HepG2 (cell line): ENCODE measurements around the gene DDX28. TPM values are rescaled to one million over a fixed set of nuclear protein-coding genes. Genes with fewer than 3 reads are reported as not detected.
"Not testable (repeated sequence)": the region's sequence is repeated elsewhere in the genome, so short reads cannot be mapped to it uniquely, and the experiment has no call there.

ENCODE experiments used
- ATAC-seq: fragments of 200-7000 bp; cut with Tn5 transposase; 3 replicates; pipeline ENCODE4 v1.9.1; 2020; ENCODE audit warnings: mild to moderate bottlenecking, moderate library complexity
- BruUV-seq: library from RNA; stranded (reverse); fragments of 400-500 nt; replicated peaks from 2 replicates; lab custom pipeline; 2021; lab: Mats Ljungman, UMichigan
- CTCF ChIA-PET: fragments of 300-600 bp; formaldehyde crosslinking; extraction: SDS; loops from one replicate; lab custom pipeline; 2021; ENCODE audit warnings: low total read pairs, inconsistent platforms, low intra/inter-chr PET ratio; lab: Yijun Ruan, JAX
- POLR2A ChIA-PET: fragments of 350-600 bp; sonication (Branson Sonifier 250); formaldehyde crosslinking; loops from one replicate; lab custom pipeline; 2020; ENCODE audit warnings: antibody characterized with exemption, inconsistent platforms; lab: Yijun Ruan, JAX
- DNase-seq: peaks from one replicate; pipeline ENCODE4 v3.0.0-alpha.2; 2015; ENCODE audit warnings: low spot score
- FAIRE-seq: peaks from 3 replicates; lab custom pipeline; 2011; peaks lifted over from hg19 to GRCh38; lab: Jason Lieb, UNC
- H2AFZ ChIP-seq: one replicate; pipeline ENCODE4 v1.6.1; 2011; ENCODE audit warnings: low read length, inconsistent platforms
- H3K27ac ChIP-seq: fragments of 300-600 bp; 3 replicates; pipeline ENCODE4 v1.8.0; 2011; ENCODE audit warnings: mixed run types, mild to moderate bottlenecking, mixed read lengths, low read length, inconsistent platforms; ENCODE audit not compliant: insufficient read depth; ENCODE audit errors: extremely low read length
- H3K27me3 ChIP-seq, 2 experiments: fragments of 200-600 bp in 1 of 2; 2 replicates in 1 of 2; 3 replicates in 1 of 2; pipeline versions ENCODE4 v1.6.0 to v1.8.0; 2011; ENCODE audit warnings: low read length in 2 of 2, mild to moderate bottlenecking in 2 of 2, moderate library complexity in 2 of 2, inconsistent platforms in 1 of 2; ENCODE audit not compliant: insufficient read depth in 2 of 2, control insufficient read depth in 1 of 2
- H3K36me3 ChIP-seq, 2 experiments: fragments of 200-600 bp in 1 of 2; replicated peaks in 1 of 2; 2 replicates in 1 of 2; 3 replicates in 1 of 2; pipeline versions ENCODE4 v1.5.1 to v1.8.0; 2011; ENCODE audit warnings: low read length in 2 of 2, inconsistent platforms in 1 of 2; ENCODE audit not compliant: insufficient read depth in 2 of 2, control insufficient read depth in 1 of 2
- H3K4me1 ChIP-seq: 2 replicates; pipeline ENCODE4 v1.5.1; 2012; ENCODE audit warnings: low read length, inconsistent platforms; ENCODE audit not compliant: insufficient read depth
- H3K4me2 ChIP-seq: 2 replicates; pipeline ENCODE4 v1.6.0; 2011; ENCODE audit warnings: low read depth, low read length, inconsistent platforms
- H3K4me3 ChIP-seq, 3 experiments: fragments of 200-600 bp in 1 of 3; sonication (generic), shearing (Covaris generic) in 1 of 3; replicated peaks in 1 of 3; 2 replicates each; pipeline ENCODE4 v1.5.1; 2011 to 2016; ENCODE audit warnings: low read length in 3 of 3, inconsistent platforms in 2 of 3, low read depth in 2 of 3, mild to moderate bottlenecking in 2 of 3, control low read depth in 1 of 3, mixed read lengths in 1 of 3; ENCODE audit not compliant: insufficient read depth in 1 of 3
- H3K79me2 ChIP-seq: one replicate; pipeline ENCODE4 v1.6.1; 2011; ENCODE audit warnings: low read length, inconsistent platforms; ENCODE audit not compliant: insufficient read depth
- H3K9ac ChIP-seq: 2 replicates; pipeline ENCODE4 v1.6.0; 2011; ENCODE audit warnings: mild to moderate bottlenecking, low read depth, low read length, inconsistent platforms; ENCODE audit not compliant: insufficient read depth
- H3K9me3 ChIP-seq: 2 replicates; pipeline ENCODE4 v1.5.1; 2012; ENCODE audit warnings: mild to moderate bottlenecking, low read length
- H4K20me1 ChIP-seq: 2 replicates; pipeline ENCODE4 v1.6.0; 2011; ENCODE audit warnings: inconsistent platforms, mild to moderate bottlenecking, low read length, moderate library complexity; ENCODE audit not compliant: insufficient read depth
- ELF4 ChIP-seq: sonication (generic); formaldehyde crosslinking; IDR thresholded peaks from 2 replicates; pipeline ENCODE4 v1.5.0; 2020; ENCODE audit warnings: missing genetic modification reagents, mild to moderate bottlenecking, moderate library complexity, borderline replicate concordance
- ZNF121 ChIP-seq: sonication (generic); formaldehyde crosslinking; IDR thresholded peaks from 2 replicates; pipeline ENCODE4 v1.5.0; 2020; ENCODE audit warnings: mild to moderate bottlenecking, missing genetic modification reagents
- WGBS: methylation state at CpG from one replicate; pipeline ENCODE4 v1.1.6; 2017; ENCODE audit warnings: low lambda C conversion rate; 5-methylcytosine and 5-hydroxymethylcytosine counted together
- in situ Hi-C: cut with HindIII; loops from 2 replicates; pipeline ENCODE4 v1.10.0; 2017; ENCODE audit warnings: low pct_unique_long_range_greater_than_20kb; ENCODE audit not compliant: extremely low pct_ligation_motif_present
- intact Hi-C: fragments of 100-400 bp; cut with micrococcal nuclease; formaldehyde crosslinking; loops from one replicate; pipeline ENCODE4 v1.10.0; 2022; ENCODE audit not compliant: unreplicated experiment
- polyA plus RNA-seq, 8 experiments: library from polyadenylated mRNA; depleted of rRNA in 3 of 8; stranded (reverse) in 7 of 8; unstranded in 1 of 8; fragments of >200 nt; fragmentation: Illumina TruSeq in 4 of 8; extraction: Trizol in 4 of 8; gene quantifications; 2 replicates each; pipeline versions ENCODE4 v1.2.1 to v1.2.3, GENCODE V29; 2011 to 2016; ENCODE audit warnings: low read depth in 4 of 8, missing spikeins in 1 of 8, mixed read lengths in 1 of 8; ENCODE audit not compliant: insufficient read depth in 1 of 8
- total RNA-seq, 5 experiments: library from RNA; depleted of rRNA; stranded (reverse); fragments of >200 nt; fragmentation: Illumina TruSeq; extraction: Trizol; gene quantifications; 2 replicates each; pipeline ENCODE4 v1.2.3, GENCODE V29; 2016; ENCODE audit warnings: low read depth in 1 of 5
- TF ChIP-seq, protein P1 (sequence below): sonication (generic); formaldehyde crosslinking; conservative IDR thresholded peaks from 2 replicates; pipeline ENCODE4 v1.8.1; 2023; ENCODE audit warnings: missing genetic modification reagents

The DDX28 gene
- total and polyA plus RNA-seq, 2 of the 13 experiments (the other 11 are each of a cell fraction or from before 2014, with no cell fraction given): 14.1 to 16.4 TPM

- TF ChIP-seq, protein P1, sequence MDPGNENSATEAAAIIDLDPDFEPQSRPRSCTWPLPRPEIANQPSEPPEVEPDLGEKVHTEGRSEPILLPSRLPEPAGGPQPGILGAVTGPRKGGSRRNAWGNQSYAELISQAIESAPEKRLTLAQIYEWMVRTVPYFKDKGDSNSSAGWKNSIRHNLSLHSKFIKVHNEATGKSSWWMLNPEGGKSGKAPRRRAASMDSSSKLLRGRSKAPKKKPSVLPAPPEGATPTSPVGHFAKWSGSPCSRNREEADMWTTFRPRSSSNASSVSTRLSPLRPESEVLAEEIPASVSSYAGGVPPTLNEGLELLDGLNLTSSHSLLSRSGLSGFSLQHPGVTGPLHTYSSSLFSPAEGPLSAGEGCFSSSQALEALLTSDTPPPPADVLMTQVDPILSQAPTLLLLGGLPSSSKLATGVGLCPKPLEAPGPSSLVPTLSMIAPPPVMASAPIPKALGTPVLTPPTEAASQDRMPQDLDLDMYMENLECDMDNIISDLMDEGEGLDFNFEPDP (CRISPR knock-in tag): no peak
Observed at GRCh38 chr16:68031951-68032350, 8.9 kb upstream of the DDX28 start (continued).

- H3K4me2 ChIP-seq, in situ Hi-C loops, H3K27me3 ChIP-seq, H3K27ac ChIP-seq, CTCF ChIA-PET, POLR2A ChIA-PET, H3K9ac ChIP-seq, ATAC-seq, BruUV-seq, H3K4me1 ChIP-seq, H3K36me3 ChIP-seq, H3K9me3 ChIP-seq, H3K4me3 ChIP-seq, DNase-seq, FAIRE-seq, intact Hi-C loops, H4K20me1 ChIP-seq, H3K79me2 ChIP-seq, H2AFZ ChIP-seq: not testable (repeated sequence)
- WGBS: 94% methylated on average over 6 of the region's 6 CpGs
Observed at GRCh38 chr16:68030108-68030507, 7.1 kb upstream of the DDX28 start.

DNA sequence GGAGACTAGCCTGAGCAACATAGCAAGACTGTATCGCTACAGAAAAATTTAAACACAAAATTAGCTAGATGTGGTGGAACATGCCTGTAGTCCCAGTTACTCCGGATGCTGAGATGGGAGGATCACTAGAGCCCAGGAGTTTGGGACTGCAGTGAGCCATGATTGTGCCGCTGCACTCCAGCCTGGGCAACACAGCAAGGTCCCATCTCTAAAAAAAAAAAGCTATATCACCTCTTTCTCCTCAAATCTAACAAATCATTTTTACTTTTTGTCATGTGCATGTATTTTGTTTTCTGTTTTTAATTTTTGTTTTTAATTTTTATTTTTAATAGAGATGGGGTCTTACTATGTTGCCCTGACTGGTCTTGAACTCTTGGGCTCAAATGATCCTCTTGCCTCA lies 6.0 kb upstream of the DDX28 start:
- 96% methylated on average over 3 of the region's 3 CpGs for WGBS
- POLR2A ChIA-PET: interaction anchor here (1.5 kb wide), 1 partner anchor 85 kb away, joined by 3 read pairs; the partner anchor contains the start of gene LCAT
- no TSS peak for BruUV-seq
- Histone ChIP-seq H3K4me2 (no peak overlapping the region), H2AFZ (no peak overlapping the region), H3K27me3 (no peaks in the 10 kb centered on the region), H3K4me3 (no peak overlapping the region), H3K79me2 (peaks cover 6% of the 10 kb centered on the region)
- in situ Hi-C loops (no loop called here), intact Hi-C loops (no loop called here)
- no peak for ATAC-seq
- TF ChIP-seq ZNF121 (0 out of 2 replicates have a peak, but pooled peaks have one; percentile 38), ELF4 (CRISPR knock-in tag) (no peak)
- TF ChIP-seq, all 625 proteins: peak for 1
- Histone ChIP-seq H3K36me3 (peaks cover 2 to 6% of the 10 kb centered on the region in 2 experiments; a peak in 4 of 5 replicates), H3K4me1 (peaks cover 10% of the 10 kb centered on the region), H3K27ac (no peak overlapping the region), H3K9me3 (no peaks in the 10 kb centered on the region), H4K20me1 (no peaks in the 10 kb centered on the region), H3K9ac (no peak overlapping the region)
- CTCF ChIA-PET: no interaction called here
- FAIRE-seq (no peak), DNase-seq (no peak)
